H1 (cell line): ENCODE results near the gene CENPP. TPM values are rescaled to one million over a fixed set of nuclear protein-coding genes. Genes with fewer than 3 reads are reported as not detected.

Source experiments
- CTCF ChIP-seq, 3 experiments: IDR thresholded peaks; 1 replicate in 2 of 3; 2 replicates in 1 of 3; pipeline versions ENCODE4 v1.5.1 to v1.6.1; 2011; ENCODE audit warnings: low read length in 3 of 3, mild to moderate bottlenecking in 3 of 3, inconsistent platforms in 2 of 3, low read depth in 1 of 3, moderate library complexity in 1 of 3; ENCODE audit not compliant: insufficient read depth in 1 of 3; ENCODE audit errors: control extremely low read depth in 1 of 3
- RFX5 ChIP-seq: IDR thresholded peaks from 2 replicates; pipeline ENCODE4 v1.6.1; 2011; ENCODE audit warnings: low read depth, low read length, improper control_type of control experiment, borderline replicate concordance
- polyA plus RNA-seq, 7 experiments: library from polyadenylated mRNA; depleted of rRNA in 3 of 7; stranded (reverse) in 5 of 7; unstranded in 2 of 7; fragments of >200 nt in 5 of 7; fragments of 200-250 nt in 2 of 7; gene quantifications; 1 replicate in 5 of 7; 2 replicates in 1 of 7; 4 replicates in 1 of 7; pipeline versions ENCODE4 v1.2.1 to v1.2.3, GENCODE V29; 2011 to 2013; ENCODE audit warnings: missing spikeins in 2 of 7, mixed read lengths in 2 of 7
- total RNA-seq: library from RNA; stranded (reverse); fragmentation: NEBNext Ultra II Directional; extraction: Animal tissue kit (Norgen Biotek cat#: 25700); gene quantifications from 2 replicates; pipeline ENCODE4 v1.2.1, GENCODE V29; 2021

The CENPP gene
- total and polyA plus RNA-seq, 2 of the 8 experiments (the other 6 are each of a cell fraction or from before 2014, with no cell fraction given), result 2.7 to 10.8 TPM

- TF ChIP-seq CTCF (IDR thresholded peaks at IDR 0.05; ENCODE audit: control extremely low read depth in 1 of 3, insufficient read depth in 1 of 3, low read depth in 1 of 3, low read length in 3 of 3) (no peak), RFX5 (no peak)
- TF ChIP-seq, all 59 proteins: peak for 0
These were observed 154.6 kb downstream of the CENPP start (continued) for GRCh38 chr9:92480291-92480771.
